LHCN-M2 (cell line): Measurements from ENCODE around the gene TMEM101. TPM values are rescaled to one million over a fixed set of nuclear protein-coding genes. Genes with fewer than 3 reads are reported as not detected.
"Not testable (repeated sequence)": the region's sequence is repeated elsewhere in the genome, so short reads cannot be mapped to it uniquely, and the experiment has no call there.

Experiments used
- DNase-seq: peaks from one replicate; pipeline ENCODE4 v3.0.0-alpha.2; 2012; ENCODE audit warnings: low read depth
- total RNA-seq: library from RNA; depleted of rRNA; stranded (reverse); fragments of >200 nt; gene quantifications from 2 replicates; pipeline ENCODE4 v1.2.3, GENCODE V29; 2014; rRNA removed

The TMEM101 gene
- total RNA-seq, 1 experiment from 2014 or later, result 38.1 TPM

DNA sequence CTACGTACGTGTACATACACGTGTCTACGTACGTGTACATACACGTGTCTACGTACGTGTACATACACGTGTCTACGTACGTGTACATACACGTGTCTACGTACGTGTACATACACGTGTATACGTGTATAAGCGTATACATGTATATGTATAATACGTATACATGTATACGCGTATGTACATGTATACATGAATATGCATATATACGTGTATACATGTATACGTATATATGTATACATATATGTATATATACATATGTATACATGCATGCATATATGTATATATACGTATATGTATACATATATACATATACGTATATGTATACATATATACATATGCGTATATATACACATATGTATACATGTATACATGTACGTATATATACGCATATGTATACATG lies 38.9 kb downstream of the TMEM101 start:
- no peak for DNase-seq

DNA sequence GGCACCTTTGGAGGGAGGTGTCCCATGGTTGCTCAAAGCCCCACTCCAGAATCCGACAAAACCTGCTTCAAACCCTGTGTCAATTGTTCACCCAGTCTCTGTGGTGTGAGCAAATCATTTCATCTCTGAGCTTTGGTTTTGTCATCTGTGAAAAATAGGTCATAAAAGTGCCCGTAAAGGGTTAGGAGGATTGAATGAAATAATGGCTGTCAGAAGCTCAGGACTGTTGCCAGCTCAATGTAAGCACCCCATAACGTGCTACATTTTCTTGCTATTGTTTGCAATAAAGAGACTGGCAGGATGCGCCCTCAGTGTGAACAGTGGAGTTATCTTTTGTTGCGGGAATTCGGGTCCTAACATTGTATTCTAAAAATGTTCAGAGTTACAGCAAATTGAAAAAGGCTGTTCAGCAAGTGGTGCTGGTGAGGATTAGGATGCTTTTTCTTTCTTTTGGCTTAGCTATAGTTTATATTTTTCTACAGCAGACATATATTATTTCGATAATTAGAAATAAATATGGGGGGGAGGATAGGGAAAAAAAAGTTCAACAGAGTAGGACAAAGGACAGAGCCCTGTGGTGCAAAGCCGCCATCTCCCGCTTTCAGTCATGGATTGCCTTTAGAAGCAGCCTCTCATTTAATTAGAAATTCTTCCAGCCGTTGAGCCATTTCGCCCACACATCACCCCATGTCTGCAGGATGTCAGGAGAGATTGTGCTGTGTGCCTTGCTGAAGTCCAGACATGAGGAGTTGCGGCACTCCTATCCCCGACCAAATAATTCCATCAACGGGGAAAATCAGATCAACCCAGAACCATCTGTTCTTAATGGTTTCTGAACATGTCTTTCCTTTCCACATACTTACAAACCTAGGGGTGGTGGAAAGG lies 40.1 kb downstream of the TMEM101 start:
- DNase-seq, result no peak

DNA sequence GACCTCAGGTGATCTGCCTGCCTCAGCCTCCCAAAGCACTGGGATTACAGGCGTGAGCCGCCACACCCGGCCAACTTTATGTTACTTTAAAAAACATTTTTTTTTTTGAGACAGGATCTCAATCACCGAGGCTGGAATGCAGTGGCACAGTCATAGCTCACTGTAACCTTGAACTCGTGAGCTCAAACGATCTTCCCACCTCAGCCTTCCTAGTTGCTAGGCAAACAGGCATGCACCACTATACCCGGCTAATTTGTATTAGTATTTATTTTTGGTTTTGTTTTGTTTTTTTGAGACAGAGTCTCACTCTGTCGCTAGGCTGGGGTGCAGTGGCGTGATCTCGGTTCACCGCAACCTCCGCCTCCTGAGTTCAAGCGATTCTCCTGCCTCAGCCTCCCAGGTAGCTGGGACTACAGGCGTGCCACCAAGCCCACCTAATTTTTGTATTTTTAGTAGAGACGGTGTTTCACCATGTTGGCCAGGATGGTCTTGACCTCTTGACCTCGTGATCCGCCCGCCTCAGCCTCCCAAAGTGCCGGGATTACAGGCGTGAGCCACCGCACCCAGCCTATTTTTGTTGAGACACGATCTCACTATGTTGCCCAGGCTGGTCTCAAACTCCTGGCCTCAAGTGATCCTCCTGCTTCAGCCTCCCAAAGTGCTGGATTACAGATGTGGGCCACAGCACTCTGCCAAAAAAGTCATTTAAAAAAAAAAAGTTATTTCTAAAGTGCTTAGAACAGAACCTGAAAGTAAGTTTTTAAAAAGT lies 42.1 kb downstream of the TMEM101 start:
- not testable (repeated sequence) for DNase-seq

DNA sequence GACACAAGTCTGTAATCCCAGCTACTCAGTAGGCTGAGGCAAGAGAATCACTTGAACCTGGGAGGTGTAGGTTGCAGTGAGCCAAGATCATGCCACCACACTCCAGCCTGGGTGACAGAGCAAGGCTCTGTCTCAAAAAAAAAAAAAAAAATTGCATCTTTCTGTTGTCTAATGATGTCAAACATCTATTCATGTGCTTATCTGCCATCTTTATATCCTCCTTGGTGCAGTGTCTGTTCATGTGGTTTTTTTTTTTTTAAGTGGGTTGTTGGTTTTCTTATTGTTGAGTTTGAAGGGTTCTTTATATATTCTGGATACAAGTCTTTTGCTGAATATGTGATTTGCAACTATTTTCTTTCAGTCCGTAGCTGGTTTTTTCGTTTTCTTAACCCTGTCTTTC lies 43.3 kb downstream of the TMEM101 start:
- not testable (repeated sequence) for DNase-seq

DNA sequence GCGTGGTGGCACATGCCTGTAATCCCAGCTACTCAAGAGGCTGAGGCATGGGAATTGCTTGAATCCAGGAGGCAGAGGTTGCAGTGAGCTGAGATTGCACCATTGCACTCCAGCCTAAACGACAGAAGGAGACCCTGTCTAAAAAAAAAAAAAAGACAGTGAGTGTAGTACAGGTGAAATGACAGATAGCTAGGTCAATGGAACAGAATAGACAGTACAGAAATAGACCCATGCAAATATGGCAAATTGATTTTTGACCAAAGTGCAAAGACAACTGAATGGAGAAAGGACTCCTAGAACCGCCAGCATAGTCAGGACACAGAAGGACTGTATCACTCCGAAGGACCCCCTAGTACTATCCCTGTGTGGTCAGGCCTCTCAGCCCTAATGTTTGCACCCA lies 44.4 kb downstream of the TMEM101 start:
- no peak for DNase-seq

DNA sequence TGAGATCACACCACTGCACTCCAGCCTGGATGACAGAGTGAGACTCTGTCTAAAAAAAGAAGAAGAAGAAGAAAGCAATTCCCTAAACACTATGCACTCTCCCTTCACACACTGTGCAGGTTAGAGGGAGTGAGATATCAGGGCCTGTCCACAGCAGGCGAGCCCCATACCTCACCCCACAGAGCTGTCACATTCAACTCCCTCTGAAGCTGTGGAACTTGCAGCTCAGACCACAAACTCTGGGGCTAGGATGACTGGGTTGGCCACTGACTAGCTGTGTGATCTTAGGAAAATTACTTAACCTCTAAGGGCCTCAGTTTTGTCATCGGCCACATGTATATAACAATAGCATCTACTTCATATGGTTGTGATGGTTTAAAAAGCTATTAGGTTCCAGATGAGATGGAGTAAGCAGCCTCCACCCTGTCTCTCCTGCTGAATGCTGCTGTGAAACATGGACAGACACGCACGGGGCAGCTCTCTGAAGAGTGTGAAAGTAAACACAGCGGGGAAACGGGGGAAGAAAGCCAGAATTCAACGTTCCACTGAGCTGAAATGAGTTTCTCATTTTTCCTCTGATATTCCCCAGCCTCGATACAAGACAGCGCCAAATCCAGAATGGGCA lies 47.4 kb downstream of the TMEM101 start:
- no peak for DNase-seq

DNA sequence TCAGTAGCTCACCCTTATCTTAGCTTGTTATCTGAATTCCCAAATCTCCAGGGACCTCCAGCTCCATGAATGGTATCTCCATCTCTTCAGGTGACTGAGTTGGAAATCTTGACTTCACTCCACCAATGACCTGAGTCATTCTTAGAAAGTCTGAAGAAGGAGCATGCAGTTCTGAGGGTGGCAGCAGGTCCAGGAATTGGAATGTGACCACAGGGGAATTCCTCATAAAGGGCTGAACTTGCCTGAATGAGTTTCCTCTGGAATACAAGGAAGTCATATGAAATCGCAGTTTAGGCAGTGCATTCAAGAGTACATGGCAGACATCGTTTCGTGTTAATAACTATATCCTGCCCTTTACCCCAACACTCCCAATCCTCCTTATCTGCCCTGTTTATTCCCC lies 48.5 kb downstream of the TMEM101 start:
- DNase-seq, result no peak

DNA sequence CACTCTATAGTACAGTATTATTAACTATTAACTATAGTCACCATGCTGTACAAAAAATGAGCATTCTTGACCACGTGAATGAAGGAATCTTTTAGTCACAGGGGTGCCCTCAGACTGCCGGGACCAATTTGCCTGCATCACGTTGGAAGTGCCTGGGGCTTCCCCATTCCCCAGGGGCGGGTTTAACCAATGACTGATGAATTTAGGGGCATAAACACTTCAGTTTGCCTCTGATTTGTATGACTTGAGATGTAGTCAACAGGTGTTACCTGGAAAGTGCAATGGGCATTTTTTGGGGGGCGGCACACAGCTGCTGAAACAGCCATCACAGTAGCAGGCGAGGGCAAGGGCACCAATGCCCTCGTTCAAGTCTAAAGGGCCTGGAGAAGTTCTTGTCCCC lies 52.3 kb downstream of the TMEM101 start:
- DNase-seq, result no peak

DNA sequence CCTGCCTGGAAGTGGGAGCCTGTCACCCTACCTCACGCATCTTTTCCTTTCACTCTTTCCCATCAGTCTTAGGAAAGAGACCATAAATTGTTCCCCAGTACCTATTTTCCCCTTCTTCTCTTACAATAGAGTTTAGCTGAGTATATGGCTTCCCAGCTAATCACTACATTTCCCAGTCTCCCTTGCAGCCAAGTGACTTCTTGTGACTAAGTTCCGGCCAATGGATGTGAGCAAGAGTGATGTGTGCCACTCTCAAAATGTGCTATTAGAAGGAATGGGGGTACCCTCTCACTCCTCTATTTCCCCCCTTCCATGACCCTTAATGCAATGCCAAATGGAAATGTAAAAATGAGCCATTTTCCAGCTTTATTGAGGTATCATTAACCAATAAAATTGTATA lies 52.8 kb downstream of the TMEM101 start:
- DNase-seq, result no peak

DNA sequence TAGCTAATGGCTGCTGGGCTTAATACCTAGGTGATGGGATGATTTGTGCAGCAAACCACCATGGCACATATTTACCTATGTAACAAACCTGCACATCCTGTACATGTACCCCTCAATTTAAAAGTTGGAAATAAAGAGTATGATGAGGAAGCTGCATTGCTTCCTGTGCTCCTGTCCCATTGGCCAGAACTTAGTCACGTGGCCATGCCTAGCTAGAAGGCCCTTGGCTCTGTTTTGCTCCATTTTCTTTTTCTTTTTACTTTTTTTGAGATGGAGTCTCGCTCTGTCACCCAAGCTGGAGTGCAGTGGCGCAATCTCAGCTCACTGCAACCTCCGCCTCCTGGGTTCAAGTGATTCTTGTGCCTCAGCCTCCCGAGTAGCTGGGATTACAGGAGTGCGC lies 53.5 kb downstream of the TMEM101 start:
- not testable (repeated sequence) for DNase-seq

Other genes with a start within 250 kb of the TMEM101 start
- 55.6 and 59.8 TPM in 2 replicates for gene DUSP3, start 236.0 kb downstream of the TMEM101 start, total RNA-seq
- under 0.01 and 0.06 TPM in 2 replicates for gene CFAP97D1, start 234.5 kb downstream of the TMEM101 start, total RNA-seq
- gene MPP3, start 181.8 kb downstream of the TMEM101 start, total RNA-seq, result 4.1 and 6.7 TPM in 2 replicates
- gene CD300LG, start 167.8 kb downstream of the TMEM101 start, total RNA-seq, result not detected in 2 replicates
- gene MPP2, start 107.4 kb downstream of the TMEM101 start, total RNA-seq, result 3.4 and 11.3 TPM in 2 replicates
- not detected in 2 replicates for gene PPY, start 72.5 kb downstream of the TMEM101 start, total RNA-seq
- gene PYY, start 61.0 kb downstream of the TMEM101 start, total RNA-seq, result not detected in 2 replicates
- gene NAGS, start 10.3 kb downstream of the TMEM101 start, total RNA-seq, result 1.5 and 1.6 TPM in 2 replicates
- 47.0 and 51.9 TPM in 2 replicates for gene LSM12, start 51.7 kb upstream of the TMEM101 start, total RNA-seq
- gene G6PC3, start 55.8 kb upstream of the TMEM101 start, total RNA-seq, result 59.8 and 67.2 TPM in 2 replicates
- 292 and 318 TPM in 2 replicates for gene HDAC5, start 108.7 kb upstream of the TMEM101 start, total RNA-seq
- 5.6 and 5.9 TPM in 2 replicates for gene HROB, start 127.0 kb upstream of the TMEM101 start, total RNA-seq
- not detected in 2 replicates for gene ASB16, start 155.7 kb upstream of the TMEM101 start, total RNA-seq
- gene TMUB2, start 172.0 kb upstream of the TMEM101 start, total RNA-seq, result 28.3 and 31.1 TPM in 2 replicates
- 42.1 and 47.0 TPM in 2 replicates for gene ATXN7L3, start 184.9 kb upstream of the TMEM101 start, total RNA-seq
- 66.5 and 76.0 TPM in 2 replicates for gene UBTF, start 204.7 kb upstream of the TMEM101 start, total RNA-seq